Measurements from ENCODE around the gene PRR23B.

The PRR23B gene

GRCh38 chr3:138974462-138974861, 46.3 kb downstream of the PRR23B start:
- DNase-seq (ENCODE audit: low read depth in 2 of 2): no peak

DNA sequence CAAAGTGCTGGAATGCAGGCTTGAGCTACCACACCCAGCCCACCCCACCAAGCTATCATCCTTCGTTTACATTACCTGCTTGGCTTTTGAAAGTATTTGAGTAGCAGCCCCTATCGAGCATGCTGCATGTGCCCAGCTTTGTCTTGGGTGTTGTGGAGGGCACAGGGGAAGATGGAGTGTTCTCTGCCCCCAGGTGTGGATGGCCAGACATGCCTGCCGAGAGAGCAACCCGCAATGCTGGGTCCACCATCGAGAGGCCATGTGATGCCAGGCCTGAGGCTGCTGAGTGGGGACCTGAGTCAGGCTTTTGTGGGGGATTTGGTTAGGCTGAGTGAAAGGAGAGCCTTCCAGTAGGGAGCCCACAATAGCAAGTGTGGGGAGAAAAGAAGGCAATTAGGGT, 47.8 kb downstream of the PRR23B start:
- DNase-seq (ENCODE audit: low read depth in 2 of 2): no peak

GRCh38 chr3:138971766-138972320, 48.9 kb downstream of the PRR23B start:
- no peak for DNase-seq (ENCODE audit: low read depth in 2 of 2)

Measured in stimulated activated CD8-positive, alpha-beta memory T cell treated with anti-CD3 and anti-CD28 coated beads, Interleukin-2, amount 100 ng/mL, for 1 hour (primary cell).